Activated T-cell treated with anti-CD3 and anti-CD28 coated beads for 4 hours (primary cell): ENCODE measurements around the gene MYLK.
A peak's percentile ranks its signal among the peaks of the same experiment; 100 is the strongest.
"Not testable (repeated sequence)": the region's sequence is repeated elsewhere in the genome, so short reads cannot be mapped to it uniquely, and the experiment has no call there.

Experiments
- DNase-seq: peaks from one replicate; pipeline ENCODE4 v3.0.0-alpha.2; 2020

The MYLK gene

DNA sequence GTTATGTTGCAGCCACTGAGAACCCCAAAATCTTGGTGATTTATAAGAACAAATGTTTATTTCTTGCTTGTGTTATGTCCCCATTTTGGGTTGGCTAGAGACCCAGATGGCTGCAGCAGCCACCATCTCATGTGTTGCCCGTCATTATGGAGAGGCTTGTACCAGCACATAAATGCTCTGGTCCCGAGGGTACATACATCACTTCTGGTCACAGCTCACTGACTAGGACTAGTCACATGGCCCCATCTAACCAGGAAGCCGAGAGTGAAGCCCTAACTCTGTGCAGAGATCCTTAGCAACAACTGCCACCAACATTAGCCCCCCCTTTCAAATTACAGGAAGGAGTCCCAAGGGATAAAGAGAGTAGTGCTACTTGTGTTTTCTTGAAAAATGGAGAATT is 273.8 kb downstream of the MYLK start:
- DNase-seq, result no peak

DNA sequence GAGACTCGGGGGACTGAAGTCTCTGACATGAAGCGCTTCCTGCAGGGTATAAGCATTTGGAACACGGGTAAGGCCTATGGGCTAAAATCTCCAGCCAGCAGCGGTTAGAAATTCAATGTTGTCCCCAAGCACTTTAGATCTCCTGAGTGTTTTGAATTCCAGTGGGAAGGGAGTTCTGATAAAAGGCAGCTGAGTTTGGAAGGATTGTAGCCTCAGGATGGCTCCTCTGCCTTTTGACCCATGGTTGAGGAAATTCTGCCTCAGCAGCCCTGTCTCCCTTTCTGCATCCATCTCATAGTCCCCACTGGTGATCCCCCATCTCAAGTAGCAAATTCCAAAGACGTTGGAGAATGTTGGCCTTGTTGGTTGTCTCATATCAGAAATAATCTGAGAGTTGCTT is 275.1 kb downstream of the MYLK start:
- DNase-seq, result no peak

DNA sequence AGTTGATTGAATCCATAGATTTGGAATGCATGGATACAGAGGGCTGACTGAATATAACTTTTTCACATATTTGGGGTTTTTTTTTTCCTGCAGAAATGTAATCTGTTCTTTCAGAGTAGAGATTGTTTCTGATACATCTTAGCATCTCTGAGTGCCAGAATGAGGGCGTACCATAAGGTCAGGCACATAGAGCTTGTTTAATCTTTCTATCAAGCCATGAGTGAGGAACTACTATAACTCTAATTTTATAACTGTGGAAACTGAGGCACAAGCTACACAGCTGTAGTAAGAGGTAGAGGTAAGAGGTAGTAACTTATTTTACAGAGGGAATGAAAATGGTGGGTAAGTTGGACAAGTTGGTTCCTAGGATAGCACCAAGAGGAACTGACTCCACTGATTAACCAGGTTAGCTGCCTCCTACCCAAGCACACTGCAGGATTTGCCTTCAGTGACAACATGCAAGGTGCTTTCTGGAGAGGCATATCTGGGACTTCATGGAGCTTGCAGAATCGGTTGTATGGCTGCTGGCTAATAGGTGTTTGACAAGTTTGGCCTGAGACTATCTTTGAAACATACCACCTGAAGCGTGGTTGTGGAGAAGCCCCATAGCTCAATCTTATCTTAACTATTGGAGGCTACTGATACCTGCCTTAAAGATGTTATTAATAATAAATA is 275.7 kb downstream of the MYLK start:
- no peak for DNase-seq

DNA sequence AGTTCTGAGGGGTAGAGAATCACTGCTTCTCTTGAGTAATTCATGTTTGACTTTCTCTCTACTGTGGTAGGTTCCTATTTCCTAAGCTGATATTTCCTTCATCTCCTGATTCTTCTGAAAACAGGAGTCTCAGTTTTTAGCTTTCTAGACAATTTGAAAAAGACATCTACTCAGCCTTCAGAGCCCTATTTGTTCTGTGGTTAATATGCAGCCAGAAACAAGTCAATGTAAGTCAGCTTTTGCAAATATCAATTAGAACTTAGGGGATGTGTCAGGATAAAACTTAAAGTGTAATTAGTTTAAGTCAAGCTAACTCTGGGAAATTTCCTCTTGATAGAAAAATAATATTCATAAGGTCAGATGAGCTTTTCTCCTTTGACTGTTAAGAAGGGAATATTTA is 277.6 kb downstream of the MYLK start:
- DNase-seq, result no peak

DNA sequence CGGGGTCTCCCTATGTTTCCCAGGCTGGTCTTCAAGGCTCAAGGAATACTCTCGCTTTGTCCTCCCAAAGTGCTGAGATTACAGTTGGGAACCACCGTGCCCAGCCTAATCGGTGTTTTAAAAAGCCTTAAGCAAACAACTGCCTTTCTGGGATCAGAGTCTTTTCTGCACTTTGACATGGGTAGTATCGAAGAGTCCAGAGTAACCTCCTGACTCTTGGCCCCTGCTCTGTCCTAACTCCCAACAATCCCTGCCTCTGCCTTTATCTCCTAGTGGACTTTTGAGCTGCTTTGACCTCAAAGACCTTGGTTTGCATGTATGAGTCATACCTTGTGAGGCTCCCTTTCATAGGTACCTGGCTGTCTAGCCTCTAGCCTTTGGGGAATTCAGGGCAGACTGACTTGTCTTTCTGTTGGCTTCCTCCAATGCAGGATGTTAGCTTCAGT is 278.3 kb downstream of the MYLK start:
- no peak for DNase-seq

DNA sequence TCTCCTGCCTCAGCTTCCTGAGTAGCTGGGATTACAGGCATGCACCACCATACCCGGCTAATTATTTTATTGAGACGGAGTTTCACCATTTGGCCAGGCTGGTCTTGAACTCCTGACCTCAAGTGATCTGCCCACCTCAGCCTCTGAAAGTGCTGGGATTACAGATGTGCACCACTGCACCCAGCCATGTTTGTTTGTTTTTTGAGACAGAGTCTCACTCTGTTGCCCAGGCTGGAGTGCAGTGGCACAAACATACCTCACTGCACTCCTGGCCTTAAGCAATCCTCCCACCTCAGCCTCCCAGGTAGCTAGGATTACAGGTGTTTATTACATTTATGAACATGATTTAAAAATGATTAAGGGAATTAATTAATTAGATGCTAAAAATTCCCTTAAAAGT is 281.0 kb downstream of the MYLK start:
- DNase-seq, result not testable (repeated sequence)

DNA sequence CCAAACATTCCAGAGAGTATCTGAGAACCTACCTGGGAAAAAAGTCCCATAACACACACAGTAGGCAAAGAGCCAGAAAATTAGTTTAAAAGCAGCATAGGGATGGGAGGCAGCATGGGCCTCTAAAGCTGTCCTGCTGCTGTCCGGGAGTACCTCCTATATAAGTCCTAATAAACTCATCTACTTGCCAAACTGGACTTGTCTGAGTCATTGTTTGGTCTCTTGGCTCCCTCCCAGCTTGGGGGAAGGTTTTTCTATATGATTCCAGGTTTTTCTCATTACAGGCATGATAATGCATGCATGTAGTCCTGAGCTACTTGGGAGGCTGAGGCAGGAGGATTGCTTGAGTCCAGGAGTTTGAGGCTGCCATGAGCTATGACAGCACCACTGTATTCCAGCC is 281.8 kb downstream of the MYLK start:
- no peak for DNase-seq

DNA sequence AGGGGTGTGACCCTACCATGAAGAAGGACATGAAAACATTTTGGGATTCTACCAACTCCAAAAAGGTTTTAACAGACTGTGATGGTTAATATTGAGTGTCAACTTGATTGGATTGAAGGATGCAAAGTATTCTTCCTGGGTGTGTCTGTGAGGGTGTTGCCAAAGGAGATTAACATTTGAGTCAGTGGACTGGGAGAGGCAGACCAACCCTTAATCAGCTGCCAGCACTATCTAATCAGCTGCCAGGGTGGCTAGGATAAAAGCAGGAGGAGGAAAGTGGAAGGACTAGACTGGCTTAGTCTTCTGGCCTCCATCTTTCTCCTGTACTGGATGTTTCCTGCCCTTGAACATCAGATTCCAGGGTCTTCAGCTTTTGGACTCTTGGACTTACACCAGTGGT is 283.3 kb downstream of the MYLK start:
- DNase-seq, result not testable (repeated sequence)

DNA sequence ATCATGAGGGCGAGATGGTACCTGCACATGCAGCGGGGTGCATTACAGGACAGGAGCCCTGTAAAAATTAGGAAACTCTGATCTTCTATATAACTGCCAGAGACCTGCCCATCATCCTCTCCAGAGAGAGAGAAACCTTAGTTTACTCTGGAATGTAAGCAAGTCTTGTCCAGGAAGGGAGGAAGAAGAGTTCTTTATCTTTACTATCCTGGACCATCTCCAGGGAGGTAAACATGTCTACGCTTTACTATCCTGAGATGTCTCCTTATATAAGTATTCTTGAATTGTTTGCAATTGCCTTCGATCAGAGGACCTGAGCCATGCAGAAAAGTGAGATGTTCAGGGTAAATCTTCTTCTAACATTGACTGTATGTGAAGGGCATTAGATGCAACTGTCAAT is 286.6 kb downstream of the MYLK start:
- no peak for DNase-seq

DNA sequence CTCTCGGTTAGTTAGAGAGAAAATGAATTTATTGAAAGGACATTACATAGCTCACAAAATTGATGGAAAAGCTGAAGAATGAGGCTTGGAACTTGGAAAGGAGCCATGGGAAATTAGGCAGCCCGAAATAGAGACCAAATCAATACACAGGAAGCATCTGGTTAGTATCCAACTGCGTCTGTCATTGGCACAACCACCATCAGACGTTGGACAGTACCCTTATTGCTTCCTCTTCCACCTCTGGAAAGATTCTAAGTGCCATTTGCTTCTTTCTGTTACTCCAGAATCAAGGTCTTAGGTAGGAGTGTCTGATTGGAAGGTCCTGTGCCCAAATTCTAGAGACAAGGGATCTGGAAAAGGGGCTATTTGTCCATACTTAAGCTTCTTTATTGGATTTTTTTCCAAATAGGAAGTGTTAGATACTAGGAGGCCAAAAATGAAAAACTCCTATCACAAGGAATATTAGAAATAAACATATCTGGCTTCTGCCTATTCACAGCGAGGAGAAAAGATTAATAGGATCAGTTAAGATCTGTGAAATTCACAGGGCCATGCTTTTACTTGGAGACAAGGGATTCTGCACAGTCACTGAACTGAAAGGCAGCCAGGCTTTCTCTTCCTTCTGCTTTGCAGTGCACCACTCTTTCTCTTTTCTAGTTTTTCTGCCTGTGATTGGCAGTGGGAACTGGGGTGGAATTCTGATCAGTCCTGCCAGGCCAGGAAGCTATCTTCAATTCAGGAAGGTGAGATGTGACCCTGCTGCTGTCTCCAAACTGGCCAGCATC is 288.5 kb downstream of the MYLK start:
- DNase-seq, result no peak

DNA sequence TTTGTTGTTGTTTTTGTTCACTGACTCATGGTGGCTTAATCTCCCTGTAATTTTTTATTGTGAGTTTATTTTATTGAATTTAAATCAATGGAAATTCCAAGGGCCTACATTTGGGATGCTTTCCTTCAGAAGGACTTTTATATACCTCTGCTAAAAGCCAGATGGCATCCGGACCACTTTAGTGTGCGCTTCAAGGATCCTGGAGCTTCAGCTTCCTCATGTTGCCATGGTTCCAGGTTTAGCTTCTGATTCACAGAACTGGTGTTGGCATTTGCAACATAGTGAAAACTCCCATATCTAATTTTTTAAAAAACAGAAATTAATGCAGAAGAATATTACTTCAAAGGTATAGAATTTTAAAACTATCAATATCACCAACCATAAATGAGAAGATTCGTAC is 290.8 kb downstream of the MYLK start:
- DNase-seq, result no peak

DNA sequence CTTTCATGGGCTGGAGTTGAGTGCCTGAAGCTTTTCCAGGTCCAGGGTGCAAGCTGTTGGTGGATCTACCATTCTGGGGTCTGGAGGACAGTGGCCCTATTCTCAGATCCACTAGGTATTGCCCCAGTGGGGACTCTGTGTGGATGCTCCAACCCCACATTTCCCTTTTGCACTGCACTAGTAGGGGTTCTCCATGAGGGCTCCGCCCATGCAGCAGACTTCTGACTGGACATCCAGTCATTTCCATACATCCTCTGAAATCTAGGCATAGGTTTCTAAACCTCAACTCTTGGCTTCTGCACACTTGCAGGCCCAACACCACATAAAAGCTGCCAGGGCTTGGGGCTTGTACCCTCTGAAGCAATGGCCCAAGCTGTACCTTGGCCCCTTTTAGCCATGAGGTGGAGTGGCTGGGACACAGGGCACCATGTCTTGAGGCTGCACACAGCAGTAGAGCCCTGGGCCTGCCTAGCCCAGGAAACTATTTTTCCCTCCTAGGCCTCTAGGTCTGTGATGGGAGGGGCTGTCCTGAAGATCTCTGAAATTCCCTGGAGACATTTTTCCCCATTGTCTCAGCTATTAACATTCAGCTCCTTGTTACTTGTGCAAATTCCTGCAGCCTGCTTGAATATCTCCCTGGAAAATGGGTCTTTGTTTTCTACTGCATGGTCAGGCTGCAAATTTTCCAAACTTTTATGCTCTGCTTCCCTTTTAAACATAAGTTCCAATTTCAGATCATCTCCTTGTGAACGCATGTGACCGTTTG is 293.3 kb downstream of the MYLK start:
- DNase-seq, result no peak

DNA sequence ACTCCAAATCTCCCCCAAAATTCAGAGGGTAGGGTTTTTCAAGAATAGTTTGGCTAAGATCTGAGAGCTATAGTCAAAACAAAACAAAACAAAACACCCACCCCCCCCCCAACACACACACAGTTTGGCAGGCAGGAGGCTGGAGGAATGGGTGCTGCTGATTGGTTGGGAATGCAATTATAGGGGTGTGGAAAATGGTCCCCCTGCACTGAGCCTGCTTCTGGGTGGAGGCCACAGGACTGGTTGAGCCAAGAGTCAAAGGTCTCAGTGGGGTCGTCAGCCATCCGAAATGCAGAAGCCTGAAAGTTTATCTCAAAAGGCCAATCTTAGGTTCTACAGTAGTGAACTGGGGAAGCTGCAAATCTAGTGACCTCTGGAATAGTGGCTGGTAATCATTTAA is 296.7 kb downstream of the MYLK start:
- no peak for DNase-seq

DNA sequence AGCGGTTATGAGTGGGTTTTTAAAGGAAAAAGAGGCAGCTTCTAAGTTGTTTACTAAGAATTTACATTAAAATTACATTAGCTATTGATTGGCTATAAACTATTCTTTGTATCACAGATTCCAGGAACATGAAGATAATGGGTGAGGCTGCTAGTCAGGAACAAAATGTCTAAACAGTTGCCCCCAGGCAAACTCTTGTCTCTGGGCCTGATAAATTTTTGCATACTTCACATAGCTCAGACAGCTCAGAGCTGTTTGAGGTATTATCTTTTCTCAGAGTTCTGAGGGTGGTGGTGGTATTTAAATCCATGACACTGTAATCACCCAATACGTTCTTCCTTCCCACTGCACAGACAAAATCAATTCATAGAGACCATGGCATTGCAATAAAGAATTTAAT is 297.2 kb downstream of the MYLK start:
- no peak for DNase-seq

DNA sequence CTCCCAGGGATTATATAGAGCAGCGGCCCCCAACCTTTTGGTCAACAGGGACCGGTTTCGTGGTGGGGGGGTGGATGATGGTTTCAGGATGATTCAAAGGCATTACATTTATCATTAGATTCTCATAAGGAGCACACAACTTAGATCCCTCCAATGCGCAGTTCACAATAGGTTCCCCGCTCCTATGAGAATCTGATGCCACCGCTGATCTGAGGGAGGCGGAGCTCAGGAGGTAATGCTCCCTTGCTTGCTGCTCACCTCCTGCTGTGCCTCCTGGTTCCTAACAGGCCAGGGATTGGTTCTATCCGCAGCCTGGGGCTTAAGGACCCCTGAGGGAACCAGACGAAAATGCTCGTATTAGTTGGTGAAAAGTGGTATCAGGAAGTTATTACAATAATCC is 298.0 kb downstream of the MYLK start:
- DNase-seq, result peak; percentile 12

DNA sequence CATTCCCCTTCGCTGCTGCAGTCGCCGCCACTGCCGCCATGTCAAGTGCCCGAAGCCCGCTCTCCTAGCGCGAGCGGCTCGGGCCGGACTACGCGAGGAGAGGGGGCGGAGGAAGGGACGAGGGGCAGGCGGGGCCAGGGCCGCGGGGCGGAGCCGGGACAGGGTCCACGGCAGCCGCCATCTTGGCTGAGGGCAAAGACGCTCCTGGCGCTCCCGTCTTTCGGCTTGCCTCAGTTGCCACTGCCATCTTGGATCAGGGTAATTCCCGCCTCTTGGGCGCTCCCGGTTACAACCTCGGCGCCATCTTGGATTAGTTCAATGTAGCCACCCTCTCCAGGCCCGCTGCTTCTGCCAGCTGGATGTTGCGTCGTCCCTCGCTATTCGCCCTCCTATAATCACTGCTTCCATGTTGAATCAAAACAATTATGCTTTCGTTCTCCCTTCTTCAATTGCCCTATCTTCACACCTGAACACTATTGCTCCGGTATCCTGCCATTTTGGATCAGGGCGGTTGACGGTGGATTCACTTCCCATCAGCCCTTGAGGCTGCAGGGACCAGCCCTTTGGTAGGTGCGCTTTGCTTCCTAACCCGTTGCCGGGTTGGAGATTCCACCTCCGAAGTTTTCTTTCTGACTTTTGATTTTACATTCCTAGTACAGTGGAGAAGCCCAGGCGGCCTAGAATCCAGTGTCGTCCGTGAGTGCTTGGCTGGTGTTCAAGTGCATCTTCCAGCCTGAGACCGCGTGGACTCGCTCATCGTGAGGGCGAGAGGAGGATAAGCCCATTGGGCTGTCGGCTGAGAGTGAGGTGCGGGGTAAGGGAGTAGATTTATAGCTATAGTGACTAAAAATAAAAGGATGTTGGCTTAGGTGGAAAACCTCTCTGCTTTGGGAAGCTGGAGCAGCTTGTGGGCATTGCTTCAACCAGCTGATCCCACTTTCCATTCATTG is 298.9 kb downstream of the MYLK start, which contains the start of gene HACD2:
Gene HACD2 (minus strand): TSS at position 66 of the 950 bp plus-strand sequence. CDS start 26 bp downstream, at position 40.
- peak; percentile 90 for DNase-seq

DNA sequence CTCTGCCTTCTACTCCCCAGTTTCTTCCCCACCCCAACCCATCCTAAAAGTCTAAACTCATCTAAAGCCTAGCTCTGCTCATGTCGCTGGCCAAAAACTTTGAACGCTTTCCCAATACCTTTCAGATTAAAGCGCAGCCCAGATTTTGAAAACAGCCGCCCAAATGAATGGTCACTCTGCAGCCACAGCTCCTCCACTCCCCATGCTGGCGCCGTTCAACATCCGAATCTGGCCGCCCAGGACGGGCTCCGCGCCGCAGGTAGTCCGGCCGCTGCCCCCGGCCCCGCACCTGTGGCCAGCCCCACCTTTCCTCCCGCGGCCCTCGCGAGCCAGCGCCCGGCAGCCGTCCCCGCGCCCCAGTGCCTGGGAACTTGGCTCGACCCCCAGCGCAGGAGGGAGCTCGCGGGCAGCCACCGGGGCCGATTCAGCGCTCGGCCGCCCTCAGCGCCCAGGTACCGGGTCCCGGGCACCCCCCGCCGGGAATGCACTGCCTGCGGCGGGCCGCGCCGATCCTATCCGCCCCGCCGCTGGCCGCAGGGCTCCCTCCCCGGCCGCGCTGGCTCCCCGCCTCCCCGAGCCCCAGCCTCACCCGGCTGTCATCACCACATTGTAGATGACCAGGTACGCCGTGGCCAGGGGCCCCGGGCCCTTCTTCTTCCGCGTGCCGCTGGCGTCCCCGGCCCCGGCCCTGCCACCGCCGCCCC is 299.7 kb downstream of the MYLK start:
- DNase-seq, result no peak

DNA sequence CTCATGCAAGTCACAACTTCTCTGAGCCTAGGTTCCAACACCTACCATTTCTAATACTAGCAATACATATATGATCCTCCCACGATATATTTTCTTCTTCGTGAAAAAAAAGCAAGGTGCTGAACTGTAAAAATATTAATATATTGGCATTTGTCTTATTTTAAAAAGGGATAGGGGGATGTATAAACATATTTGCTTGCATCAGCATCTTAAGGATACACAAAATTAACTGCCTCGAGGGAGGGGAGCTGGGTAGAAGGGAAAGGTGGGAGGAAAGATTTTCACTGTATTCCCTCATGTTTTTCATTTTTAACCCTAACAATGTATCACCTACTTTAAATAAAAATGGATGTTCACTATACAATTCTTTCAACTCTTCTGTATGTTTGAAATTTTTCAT is 300.6 kb downstream of the MYLK start:
- no peak for DNase-seq

DNA sequence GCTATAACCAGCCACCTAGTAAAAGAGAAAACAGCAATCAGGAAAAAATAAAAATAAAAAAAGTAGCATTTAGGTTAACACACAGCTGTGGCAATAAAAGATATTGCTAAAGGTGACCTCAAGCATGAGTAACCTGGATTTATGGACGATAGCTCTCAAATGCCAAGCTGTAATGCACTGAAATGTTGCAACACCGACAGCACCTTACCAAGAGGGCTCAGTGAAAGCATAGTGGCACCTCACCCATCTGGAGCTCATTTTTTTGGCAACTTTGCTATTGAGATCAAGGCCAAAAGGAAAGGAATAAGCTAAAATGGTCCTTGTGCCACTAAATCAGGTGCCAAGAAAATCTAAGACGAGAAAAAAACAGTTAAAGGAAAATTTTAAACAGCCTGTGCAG is 301.8 kb downstream of the MYLK start:
- DNase-seq, result no peak

DNA sequence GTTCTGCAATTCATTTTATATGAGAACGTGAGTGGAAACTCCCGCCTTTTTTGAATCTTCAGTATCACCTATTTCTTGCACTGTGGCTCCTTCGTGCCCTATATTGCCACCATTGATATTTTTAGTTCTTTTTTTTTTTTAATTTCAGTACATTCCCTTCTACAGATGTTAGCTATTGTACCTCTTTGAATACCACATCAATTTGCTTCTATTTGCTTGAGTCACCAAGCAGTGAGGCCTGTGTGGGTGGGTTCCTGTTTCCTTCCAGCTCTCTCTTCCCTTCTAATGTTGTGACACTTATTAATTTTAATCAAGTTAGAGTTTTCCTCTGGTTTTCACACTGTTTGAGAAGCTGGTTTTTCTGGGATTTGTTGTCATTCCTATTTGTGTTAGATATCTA is 308.0 kb downstream of the MYLK start:
- DNase-seq, result no peak

DNA sequence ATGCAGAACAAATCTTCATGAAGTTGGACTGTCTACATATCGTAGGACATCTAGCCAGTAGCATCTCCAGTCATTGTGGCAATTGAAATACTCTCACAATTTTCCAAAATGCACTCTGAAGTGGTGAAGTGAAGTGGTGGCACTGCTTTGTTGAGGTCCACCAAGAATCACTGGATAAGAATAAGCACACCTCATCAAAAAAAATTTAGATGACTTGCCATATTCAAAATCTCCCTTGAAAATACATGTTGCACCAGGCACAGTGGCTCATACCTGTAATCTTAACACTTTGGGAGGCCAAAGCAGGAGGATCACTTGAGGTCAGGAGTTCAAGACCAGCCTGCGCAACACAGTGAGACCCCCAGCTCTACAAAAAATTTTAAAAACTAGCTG is 312.2 kb downstream of the MYLK start:
- no peak for DNase-seq
